COLO668 (cell line): ENCODE results near the gene MCAT.
A peak's percentile ranks its signal among the peaks of the same experiment; 100 is the strongest.

Experiments
- DNase-seq: peaks from one replicate; lab custom pipeline; 2025; ENCODE audit not compliant: unreplicated experiment; lab: John Stamatoyannopoulos, UW

The MCAT gene

DNA sequence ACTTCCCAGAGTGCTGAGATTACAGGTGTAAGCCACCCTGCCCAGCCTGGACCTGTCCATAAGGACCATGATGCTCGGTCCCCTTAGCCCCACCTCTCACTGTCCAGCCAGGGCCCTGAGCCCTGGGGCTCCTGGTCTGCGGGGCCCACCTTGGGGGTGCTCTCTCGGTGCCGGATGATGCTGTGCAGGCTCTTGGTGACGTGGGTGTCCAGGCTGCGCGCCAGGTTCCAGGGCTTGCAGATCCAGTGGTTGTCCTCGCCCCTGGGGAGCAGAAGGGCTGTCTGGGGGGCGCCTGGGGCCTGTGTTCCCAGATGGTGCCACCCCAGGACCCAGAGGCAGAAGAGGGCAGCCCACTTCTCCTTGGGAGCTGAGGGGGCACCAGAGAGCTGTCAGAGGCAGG is 30.4 kb upstream of the MCAT start:
- DNase-seq, result no peak

DNA sequence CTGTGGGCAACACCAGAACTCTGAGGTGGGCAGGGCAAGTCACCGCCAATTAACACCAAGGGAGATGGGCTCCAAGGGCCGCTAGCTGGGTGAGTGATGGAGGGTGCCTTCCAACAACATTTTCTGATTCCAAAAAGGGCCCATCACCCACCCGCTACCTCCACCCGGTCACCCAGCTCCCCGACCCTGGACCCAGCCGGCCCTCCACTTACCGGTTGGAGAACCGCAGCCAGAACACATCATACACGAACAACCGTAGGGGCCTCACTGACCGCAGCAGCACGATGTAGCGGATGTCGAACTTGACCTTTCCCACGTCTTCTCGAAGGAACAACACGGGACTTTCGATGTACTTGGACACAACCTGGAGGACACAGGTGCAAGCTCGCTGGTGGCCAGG is 29.0 kb upstream of the MCAT start:
- DNase-seq, result no peak

DNA sequence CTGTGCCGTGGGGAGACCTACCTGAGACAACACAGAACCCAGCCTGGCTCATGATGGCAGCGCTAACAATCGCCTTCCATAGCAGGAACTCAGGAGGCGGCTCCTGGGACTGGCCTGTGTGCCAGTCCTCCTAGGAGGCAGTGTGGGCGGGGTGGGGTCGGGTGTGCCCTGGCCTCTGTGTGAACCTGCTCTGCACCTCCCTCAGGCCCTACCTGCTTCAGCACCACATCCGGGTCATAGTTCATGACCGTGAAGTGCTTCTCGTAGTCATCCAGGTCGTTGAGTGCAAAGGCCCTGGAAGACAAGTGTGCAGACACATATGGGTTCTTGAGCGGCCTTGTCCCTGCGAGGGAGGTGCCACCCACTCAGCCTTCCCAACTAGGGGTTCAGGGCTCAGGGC is 28.4 kb upstream of the MCAT start:
- DNase-seq, result no peak

DNA sequence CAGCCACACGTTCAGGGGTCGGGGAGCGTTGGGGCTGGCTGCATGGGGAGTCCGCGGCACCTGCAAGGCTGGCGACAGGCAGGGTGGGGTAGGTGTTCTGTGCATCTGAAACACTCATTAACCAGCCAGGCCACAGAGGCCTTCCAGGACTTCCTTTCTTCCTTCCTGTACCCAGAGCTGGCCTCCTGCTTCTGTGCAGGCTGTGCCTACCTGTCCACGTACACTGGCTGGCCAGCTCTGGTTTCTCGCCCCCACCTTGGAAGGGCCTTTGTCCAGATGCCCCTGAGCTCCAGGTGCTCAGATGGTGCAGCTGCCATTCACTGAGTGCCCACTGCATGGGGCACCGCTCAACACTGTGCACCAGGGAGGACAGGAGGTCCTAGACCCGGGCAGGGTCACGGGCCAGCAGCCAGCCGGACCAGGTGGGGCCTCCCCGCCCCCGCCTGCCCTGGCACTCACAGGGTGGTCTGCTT is 27.9 kb upstream of the MCAT start:
- no peak for DNase-seq

DNA sequence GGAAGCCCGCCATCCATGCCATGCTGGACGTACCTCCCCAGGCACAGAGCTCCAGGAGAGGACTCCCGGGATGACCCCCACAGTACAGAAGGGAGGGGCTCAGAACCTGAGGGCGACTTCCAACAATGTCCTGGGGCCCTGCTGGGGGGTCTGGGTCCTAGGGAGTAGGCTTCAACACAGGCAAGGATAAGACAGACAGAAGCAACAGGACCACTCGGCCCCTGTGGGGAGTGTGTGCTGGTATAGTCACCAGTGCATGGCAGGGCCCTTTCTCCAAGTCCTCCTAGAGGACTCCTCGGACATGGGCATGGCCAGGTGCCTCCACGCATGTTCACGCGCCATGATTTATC is 26.9 kb upstream of the MCAT start:
- no peak for DNase-seq

DNA sequence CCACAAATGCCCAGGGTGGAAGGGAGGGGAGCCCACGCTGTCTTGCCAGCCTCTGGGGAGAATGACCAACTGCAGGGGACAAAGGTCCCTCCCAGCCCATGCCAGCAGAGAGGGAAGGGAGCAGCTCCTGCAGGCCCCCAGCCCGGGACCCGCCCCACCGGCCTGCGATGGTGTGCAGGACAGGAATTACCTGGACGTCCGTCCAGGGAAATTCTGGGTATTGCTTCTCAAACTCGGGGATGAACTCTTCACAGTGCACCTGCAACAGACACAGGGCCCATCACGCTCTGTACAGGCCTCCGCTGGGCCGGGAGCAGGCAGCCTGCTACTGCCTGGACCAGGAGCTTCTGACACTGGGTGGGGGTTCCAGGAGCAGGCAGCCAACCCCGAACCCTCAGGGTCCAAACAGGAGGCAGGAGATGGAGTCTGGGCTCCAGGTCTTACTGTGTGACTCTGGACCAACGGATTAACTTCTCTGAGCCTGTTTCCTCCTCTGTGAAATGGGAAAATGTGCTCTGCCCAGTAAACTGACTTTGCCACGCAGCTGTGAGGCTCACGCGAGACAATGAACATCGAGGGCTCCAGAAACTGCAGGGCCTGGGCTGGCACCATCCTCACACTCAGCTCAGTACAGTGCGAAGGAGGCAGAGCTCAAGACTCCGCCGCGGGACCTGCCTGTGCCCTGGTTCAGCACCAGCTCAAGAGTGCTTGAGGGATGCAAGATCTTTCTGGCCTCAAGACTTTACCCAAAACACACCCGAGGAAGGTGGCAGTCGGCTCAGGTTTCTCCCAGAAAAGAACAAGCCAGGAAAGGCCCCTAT is 26.3 kb upstream of the MCAT start:
- no peak for DNase-seq

DNA sequence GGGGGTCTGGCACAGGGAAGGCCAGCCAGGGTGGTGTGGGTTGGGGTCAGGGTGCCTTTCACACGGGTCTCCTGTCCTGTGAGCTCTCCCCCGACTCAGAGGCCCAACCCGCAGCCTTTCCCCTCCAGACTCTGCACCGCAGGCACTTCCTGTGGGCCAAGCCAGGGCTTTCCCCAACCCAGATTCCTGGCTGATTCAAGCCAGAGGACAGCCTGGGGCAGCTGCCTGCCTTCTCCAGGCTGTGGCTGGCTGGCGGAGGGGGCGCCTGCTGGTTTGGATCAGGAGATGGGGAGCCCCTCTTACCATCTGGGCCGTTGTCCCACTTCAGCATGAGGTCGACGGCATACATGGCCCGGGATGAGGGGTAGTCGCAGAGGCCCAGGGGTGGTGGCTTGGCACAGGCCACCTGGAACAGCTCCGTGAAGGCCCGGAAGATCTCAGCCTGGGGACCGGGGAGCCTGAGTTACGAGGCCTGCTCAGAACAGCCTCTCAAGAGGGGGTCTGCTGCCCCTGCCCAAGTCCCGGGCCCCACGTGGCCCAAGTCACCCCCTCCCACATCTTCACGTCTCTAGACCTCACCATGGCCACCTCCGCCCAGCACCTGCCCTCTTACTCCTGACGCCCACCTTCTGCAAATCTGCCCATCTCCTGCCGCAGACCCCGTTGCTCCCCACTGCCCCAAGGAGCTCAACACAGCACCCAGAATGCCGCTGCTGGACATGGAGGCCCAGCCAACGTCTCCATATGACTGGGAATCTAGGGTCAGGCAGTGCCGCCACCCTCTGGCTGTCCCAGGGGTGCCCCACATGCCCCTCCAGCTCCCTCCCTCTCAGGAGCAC is 25.5 kb upstream of the MCAT start:
- DNase-seq, result no peak

DNA sequence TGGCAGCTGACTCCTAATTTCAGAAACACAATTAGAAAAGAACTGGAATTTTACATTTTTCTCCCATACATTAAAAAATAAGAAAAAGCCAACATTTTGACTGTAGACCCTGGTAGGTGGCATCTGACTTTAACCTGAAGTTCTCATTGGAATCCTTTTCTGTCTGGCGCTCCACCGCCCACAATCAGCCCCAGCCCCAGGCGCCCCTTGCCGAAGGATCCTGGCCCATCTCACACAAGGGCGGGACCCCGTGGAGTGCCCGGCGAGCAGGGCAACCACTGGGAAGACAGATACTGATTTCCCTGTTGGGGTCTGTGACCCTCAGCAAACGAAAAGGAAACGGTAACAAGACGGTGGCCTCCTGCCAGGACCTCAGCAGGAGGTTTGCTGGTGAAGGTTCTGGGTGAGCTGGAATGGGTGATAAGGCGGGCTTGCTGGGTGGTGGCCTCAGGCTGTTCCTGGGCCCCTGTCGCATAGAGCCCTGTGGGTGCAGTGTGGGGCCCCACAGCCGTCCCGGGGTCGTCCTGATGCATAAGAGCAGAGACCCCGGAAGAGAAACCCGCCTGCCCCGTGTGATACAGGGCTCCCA is 23.9 kb upstream of the MCAT start:
- DNase-seq, result no peak

DNA sequence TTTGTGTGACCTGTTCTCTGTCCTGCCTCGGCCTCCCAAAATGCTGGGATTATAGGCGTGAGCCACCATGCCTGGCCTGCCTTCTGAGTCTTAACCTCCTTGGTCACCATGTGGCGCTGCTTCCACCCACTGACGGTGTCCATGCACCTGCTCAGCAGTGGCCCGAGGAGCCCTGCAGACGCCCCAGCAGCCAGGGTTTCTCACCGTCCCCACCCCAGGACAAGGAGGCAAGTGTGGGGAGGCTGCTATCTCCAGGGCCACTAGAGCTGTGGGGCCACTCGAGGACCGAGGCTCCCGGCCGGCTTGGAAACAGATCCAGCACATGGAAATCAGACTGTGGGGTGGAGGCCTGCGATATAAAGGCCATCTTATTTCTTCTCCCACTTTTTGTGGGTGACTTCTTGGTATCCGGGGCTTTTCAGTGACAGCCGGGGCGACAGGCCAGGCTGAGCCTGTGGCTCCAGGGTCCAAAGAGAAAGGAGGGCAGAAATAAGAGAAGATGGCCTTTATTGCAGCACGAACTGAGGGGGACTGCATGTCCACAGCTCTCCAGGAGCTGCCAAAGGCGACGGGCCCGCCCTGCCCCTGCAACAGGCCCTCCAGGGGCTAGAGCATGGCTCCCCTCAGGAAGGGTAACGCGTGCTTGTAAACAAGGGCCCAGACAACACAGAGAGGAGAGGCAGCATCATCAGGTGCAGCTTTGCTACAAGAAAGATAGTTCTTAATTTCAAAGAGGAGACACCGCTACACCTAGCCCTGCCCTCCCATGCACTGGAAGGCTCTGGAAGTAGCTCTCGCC is 23.1 kb upstream of the MCAT start:
- DNase-seq, result no peak

DNA sequence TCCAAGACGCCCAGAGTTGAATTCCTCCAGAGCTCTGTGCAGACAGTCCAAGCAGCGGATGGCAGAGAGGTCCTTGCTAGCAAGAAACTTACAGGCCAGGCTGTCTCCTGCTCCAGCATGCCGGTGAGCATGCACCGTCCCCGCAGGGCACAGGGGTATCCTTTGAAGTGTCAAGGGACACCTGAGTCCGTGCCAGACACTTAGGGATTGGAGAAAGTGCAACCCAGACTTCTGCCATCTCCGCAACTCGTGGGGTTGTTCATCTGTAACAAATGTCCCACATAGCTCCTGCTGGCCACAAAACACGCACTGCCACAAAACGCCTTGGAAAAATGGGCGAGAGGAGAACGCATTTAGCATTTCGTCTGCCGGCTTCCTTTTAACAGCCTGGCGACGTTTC is 21.4 kb upstream of the MCAT start:
- DNase-seq, result no peak

DNA sequence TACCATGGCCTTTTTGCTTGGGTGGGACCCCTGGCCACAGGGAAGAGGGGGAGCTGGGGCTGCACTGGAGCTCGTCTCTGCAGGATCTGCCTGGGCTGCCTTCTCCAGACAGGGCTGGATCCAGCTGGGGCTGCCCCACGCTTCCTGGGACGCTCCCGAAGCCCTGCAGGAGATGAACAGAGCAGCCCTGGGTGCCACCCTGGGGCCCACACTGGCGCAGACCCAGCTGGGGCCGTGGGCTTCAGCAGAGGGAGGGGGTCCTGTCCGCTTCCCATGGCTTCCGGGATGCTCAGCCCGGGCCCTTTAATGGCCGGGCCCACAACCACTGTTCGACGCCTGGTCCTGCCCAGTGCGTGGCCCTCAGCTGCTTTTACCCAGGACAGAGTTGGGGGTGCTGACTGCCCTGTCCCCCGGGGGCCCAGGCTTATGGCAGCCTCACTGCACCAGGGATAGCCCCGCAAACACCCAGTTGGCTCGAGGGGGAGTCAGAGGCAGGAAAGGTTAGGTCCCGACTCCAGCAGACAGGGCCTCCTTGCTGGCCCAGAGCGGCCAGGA is 20.1 kb upstream of the MCAT start:
- DNase-seq, result no peak

DNA sequence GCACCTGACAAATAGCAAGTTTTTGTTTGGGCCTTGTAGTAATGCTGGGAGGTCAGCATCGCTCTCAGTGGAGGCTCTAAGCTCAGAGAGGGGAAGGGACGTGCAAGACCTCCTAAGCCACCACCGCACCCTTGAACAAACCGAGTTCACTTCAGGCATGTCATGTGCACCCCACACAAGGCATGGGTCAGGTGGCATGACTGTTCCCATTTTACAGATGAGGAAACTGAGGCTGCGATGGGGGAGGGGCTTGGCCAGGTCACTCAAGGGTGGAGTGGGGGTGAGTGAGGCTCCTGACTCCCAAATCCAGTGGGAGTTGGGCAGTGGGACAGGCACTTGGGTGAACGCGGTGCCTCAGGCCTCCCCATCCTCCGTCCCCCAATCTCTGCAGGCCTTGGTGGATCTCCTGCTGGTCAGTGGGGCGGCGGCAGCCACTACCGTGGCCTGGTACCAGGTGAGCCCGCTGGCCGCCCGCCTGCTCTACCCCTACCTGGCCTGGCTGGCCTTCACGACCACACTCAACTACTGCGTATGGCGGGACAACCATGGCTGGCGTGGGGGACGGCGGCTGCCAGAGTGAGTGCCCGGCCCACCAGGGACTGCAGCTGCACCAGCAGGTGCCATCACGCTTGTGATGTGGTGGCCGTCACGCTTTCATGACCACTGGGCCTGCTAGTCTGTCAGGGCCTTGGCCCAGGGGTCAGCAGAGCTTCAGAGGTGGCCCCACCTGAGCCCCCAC is 19.4 kb upstream of the MCAT start:
- no peak for DNase-seq

DNA sequence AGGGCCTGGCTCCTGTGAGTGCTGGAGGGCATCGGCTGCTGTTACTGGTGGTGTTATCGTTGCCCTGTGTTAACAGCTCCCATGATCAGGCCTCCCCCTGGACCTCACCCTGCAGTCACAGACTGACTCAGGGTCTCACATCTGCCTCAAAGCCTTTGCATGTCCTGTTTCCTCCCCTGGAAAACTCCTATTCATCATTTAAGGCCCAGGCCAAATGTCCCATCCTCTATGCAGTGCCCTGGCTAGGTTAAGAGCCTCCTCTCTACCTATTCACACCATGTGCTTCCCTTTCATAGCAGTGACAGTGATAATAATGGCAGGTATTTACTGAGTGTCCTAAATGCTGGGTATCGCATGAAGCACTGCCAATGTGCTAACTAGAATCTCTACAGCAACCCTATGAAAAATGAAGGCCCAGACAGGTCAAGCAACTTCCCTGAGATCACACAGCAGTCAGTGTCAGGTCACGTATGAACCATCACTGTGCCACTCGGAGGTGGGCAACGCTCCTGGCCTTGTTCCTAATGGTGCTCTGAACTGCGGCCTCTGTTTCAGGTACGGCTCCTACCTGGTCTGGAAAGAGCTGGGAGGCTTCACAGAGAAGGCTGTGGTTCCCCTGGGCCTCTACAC is 17.4 kb upstream of the MCAT start:
- DNase-seq, result no peak

DNA sequence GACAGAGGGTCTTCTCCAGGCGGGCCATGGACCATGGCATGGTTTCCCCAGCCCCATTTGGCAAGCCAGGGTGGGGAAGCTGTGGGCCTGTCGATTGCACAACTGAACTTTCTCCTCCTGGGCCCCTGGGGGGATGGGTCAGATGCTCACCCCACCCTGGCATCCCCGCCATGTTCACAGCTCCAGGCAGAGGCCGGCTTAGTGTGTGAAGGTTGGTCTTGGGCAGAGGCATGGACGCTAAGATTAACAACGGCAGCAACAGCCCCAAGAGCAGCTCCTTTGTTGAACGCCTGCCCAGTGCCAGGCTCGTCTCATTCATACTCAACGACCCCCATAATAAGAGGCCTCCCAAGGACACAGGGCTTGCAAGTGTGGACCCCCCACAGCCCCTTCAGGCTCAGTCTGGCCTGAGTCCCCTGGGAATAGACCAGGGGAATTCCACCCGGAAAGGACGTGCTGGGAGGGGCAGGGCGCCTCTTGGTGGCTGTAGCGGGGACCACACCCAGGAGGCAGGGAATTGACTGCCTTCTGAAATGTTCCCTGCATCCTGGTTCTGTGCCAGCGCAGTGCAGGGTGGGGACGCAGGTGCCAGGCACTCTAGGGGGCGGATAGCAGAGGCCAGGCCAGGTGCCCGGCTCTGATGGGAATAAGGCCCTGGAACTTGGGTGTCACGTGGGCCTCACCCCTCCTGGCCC is 16.4 kb upstream of the MCAT start:
- DNase-seq, result peak; percentile 21

DNA sequence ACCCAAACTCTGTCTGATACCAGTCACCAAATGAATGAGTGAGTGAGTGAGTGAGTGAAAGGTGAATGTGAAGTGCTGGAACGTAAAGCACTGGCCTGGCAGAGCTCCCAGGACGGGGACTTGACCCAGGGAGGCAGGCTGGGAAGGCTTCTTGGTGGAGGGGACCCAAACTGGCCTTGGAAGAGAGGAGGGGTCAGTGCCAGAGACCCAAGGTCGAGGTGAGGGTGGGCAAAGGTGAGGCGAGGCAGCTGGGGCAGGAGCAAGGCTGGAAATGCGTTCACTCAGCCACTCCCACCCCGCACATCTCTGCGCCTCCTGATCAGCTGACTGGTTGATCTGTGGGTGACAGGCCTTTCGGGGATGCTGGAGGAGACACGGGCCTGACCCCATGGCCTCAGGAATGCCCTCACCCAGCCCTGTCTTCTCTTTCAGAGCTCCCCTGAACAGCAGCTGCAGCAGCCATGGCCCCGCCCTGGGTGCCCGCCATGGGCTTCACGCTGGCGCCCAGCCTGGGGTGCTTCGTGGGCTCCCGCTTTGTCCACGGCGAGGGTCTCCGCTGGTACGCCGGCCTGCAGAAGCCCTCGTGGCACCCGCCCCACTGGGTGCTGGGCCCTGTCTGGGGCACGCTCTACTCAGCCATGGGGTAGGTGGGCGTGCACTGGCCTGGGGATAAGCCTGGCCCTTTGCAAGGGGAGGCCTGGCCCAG is 15.7 kb upstream of the MCAT start:
- no peak for DNase-seq

DNA sequence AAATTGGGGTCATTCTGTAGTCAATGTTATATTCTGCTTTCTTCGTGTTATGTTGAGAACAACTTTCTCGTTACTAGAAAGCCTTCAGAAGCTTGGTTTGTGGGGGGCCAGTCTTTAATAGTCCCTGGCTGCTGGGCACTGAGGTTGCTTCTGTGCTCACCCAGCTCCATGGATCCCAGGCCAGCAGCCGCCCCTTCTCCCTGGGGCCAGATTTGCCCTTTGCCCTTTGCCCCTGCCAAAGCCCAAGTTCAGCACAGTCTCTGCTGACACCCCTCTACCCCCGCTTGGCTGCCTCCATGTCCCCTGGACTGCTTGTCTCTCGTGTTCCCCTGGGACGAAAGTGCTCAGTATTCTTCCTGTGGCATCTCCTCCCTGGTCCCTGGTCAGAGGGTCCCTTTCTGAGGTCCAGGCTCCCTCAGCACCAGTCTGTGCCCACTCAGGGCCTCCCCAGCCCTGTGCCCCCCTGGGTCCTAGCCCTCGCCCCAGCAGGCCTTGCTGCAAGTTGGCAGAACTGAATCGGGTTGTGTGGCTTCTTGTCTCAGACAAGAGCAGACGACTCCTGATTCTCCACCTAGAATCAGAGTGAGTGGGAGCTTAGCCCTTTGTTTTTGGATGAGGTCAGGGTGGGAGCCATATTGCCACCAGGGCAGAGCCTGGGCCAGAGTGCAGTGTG is 14.8 kb upstream of the MCAT start:
- no peak for DNase-seq

DNA sequence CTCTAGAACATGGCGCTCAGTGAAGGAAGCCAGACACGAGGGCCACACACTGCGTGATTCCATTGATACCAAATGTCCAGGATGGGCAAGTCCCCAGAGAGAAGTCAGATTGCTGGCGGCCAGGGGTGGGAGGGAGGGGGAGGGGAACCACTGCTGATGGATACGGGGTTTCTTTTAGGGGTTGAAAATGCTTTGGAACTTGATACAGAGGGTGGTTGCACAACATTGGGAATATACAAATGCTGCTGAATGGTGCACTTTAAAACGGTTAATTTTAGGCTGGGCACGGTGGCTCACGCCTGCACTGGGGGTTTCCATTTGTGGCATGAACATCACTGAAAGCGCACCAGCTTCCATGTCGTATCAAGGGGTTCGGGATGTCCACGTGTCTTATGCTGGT is 13.2 kb upstream of the MCAT start:
- no peak for DNase-seq

DNA sequence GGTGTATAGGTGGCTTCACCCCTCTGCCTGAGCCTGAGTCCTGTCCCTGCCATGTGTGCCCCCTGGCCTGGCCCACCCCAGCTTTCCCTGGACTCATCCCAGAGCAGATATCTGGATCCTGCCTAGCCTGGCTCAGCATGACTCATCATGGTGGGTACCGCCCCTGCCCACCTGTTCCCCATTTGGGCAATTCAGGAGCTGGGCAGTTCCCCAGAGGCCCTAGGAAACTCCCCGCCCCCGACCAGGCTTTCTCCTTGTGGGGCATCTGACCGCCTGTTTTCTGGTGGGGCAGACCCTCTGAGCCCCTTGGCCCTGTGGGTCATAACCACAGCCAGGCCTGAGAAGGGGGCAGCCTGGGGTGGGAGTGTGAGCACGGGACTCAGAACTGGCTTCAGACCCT is 12.6 kb upstream of the MCAT start:
- DNase-seq, result no peak
